Transverse colon (tissue), 4 donors: ENCODE results near the gene SELENON. TPM values are rescaled to one million over a fixed set of nuclear protein-coding genes. Genes with fewer than 3 reads are reported as not detected.

Experiments
- DNase-seq: peaks from one replicate; pipeline ENCODE4 v3.0.0-alpha.2; 2019
- H3K27ac ChIP-seq, 4 donors: fragments of 200-600 bp; sonication (generic); 2 replicates each; pipeline ENCODE4 v1.5.1; 2016 to 2018; ENCODE audit warnings: inconsistent platforms in 4 of 4
- H3K27me3 ChIP-seq: fragments of 200-600 bp; sonication (generic); 2 replicates; pipeline ENCODE4 v1.5.1; 2017; ENCODE audit warnings: inconsistent platforms
- H3K36me3 ChIP-seq, 4 donors: fragments of 200-600 bp; sonication (generic); 2 replicates each; pipeline ENCODE4 v1.5.1; 2017 to 2019; ENCODE audit warnings: inconsistent platforms in 4 of 4
- H3K4me1 ChIP-seq, 4 donors: fragments of 200-600 bp; sonication (generic); 2 replicates each; pipeline ENCODE4 v1.5.1; 2017 to 2020; ENCODE audit warnings: inconsistent platforms in 4 of 4
- H3K4me3 ChIP-seq, 4 donors: fragments of 200-600 bp; sonication (generic); 1 replicate in 1 of 4; 2 replicates in 3 of 4; pipeline versions ENCODE4 v1.5.1 to v1.6.1; 2017 to 2019; ENCODE audit warnings: inconsistent platforms in 4 of 4
- H3K9me3 ChIP-seq, 2 donors: fragments of 200-600 bp; sonication (generic); 2 replicates each; pipeline ENCODE4 v1.5.1; 2017 to 2019; ENCODE audit warnings: inconsistent platforms in 2 of 2
- EP300 ChIP-seq: sonication (generic); formaldehyde crosslinking; IDR thresholded peaks from one replicate; pipeline ENCODE4 v1.6.1; 2017; ENCODE audit warnings: antibody characterized with exemption, low read depth
- POLR2A ChIP-seq: fragments of 450-650 bp; IDR thresholded peaks from one replicate; pipeline ENCODE4 v1.6.1; 2016; ENCODE audit warnings: antibody characterized with exemption, mild to moderate bottlenecking, moderate library complexity
- POLR2AphosphoS5 ChIP-seq, 3 donors: sonication (generic); formaldehyde crosslinking; IDR thresholded peaks; one replicate each; pipeline ENCODE4 v1.6.1; 2016; ENCODE audit warnings: antibody characterized with exemption in 3 of 3
- WGBS, 2 donors: methylation state at CpG; one replicate each; pipeline ENCODE4 v1.1.5; 2018; ENCODE audit warnings: low coverage in 1 of 2; 5-methylcytosine and 5-hydroxymethylcytosine counted together
- in situ Hi-C, 4 donors: fragments of 200-750 bp; cut with MboI; loops; one replicate each; pipeline versions ENCODE4 v1.15.0 to v1.15.1; 2017; ENCODE audit warnings: low sequenced_read_pairs in 3 of 4, low pct_ligation_motif_present in 1 of 4, low pct_unique_long_range_greater_than_20kb in 1 of 4
- intact Hi-C: fragments of 100-400 bp; cut with DNase I; formaldehyde crosslinking; loops from one replicate; pipeline ENCODE4 v1.15.1; 2023; ENCODE audit warnings: low total_unique reads
- total RNA-seq, 4 donors: library from RNA; depleted of rRNA; stranded (reverse); fragments of >200 nt; gene quantifications; one replicate each; pipeline ENCODE4 v1.1.0, GENCODE V29; 2016
- TF ChIP-seq, protein P1 (sequence below), 5 experiments: fragments of 200-600 bp in 3 of 5; fragments of 450-650 bp in 2 of 5; sonication (generic) in 3 of 5; IDR thresholded peaks; 1 replicate in 2 of 5; 2 replicates in 3 of 5; pipeline ENCODE4 v1.5.1; 2016 to 2017; ENCODE audit warnings: antibody characterized with exemption in 5 of 5, inconsistent platforms in 3 of 5, mild to moderate bottlenecking in 2 of 5, moderate library complexity in 1 of 5

The SELENON gene
- total RNA-seq, 4 donors from 2014 or later = 17.1 to 68.1 (median 24.4) TPM

DNA sequence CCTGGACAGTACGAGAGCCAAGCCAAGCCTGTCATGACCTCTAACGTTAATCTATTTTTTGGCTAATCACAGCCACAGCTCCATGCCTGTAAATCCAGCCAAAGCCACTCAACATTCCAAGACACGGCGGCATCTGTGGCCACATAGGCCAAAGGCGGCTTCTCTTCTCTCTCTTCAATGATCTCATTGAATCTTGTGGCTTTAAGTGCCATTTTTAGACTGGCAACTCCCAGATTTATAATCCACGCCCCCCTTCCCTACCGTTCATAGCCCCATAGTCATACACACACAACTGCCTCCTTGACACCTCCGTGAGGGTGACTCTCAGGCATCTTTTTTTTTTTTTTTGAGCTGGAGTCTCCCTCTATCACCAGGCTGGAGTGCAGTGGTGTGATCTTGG is 5.7 kb upstream of the SELENON start:
- peaks cover 4 to 7% (median 6%) of the 10 kb centered on the region in 4 donors for H3K4me1 ChIP-seq
- DNase-seq = no peak
- no peak for TF ChIP-seq EP300
- TF ChIP-seq, protein P1, sequence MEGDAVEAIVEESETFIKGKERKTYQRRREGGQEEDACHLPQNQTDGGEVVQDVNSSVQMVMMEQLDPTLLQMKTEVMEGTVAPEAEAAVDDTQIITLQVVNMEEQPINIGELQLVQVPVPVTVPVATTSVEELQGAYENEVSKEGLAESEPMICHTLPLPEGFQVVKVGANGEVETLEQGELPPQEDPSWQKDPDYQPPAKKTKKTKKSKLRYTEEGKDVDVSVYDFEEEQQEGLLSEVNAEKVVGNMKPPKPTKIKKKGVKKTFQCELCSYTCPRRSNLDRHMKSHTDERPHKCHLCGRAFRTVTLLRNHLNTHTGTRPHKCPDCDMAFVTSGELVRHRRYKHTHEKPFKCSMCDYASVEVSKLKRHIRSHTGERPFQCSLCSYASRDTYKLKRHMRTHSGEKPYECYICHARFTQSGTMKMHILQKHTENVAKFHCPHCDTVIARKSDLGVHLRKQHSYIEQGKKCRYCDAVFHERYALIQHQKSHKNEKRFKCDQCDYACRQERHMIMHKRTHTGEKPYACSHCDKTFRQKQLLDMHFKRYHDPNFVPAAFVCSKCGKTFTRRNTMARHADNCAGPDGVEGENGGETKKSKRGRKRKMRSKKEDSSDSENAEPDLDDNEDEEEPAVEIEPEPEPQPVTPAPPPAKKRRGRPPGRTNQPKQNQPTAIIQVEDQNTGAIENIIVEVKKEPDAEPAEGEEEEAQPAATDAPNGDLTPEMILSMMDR (IDR thresholded peaks at IDR 0.05) = no peak
- no peak for TF ChIP-seq POLR2A
- TF ChIP-seq POLR2AphosphoS5 (IDR thresholded peaks at IDR 0.05) = no peak
- H3K27ac ChIP-seq = no peak overlapping the region
- H3K27me3 ChIP-seq = no peaks in the 10 kb centered on the region
- no peak overlapping the region for H3K4me3 ChIP-seq
- H3K36me3 ChIP-seq = no peaks in the 10 kb centered on the region
- WGBS, 2 donors = 72 to 74% methylated on average over 6 to 8 of the region's 8 CpGs
- H3K9me3 ChIP-seq = no peaks in the 10 kb centered on the region
- intact Hi-C loops (no loop called here), in situ Hi-C loops (loop anchor here in 3 of 4 donors (10.0 to 25.0 kb wide), 2 partner anchors 180 to 182 kb away; partner anchors contain the start of gene MAN1C1 (in 3 of the 3))

DNA sequence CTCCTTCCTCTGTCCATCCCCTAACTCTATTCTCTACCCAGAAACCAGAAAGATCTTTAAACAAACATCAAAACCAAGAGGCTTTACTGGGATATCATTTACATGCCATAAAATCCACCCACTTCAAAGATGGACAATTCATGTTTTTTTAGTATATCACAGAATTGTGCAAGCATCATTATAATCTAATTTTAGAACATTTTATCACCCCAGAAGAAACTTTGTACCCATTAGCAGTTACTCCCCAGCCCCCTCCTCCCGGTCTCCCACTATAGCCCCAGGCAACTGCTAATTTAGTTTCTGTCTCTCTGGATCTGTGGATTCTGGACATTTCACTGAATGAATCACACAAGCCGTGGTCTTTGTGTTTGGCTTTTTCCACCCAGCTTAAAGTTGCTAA is 4.8 kb upstream of the SELENON start:
- no peak for DNase-seq
- WGBS, 2 donors = 49 to 62% methylated on average over 2 of the region's 2 CpGs
- Histone ChIP-seq H3K36me3 (no peaks in the 10 kb centered on the region), H3K4me1 (peaks cover 8 to 12% (median 11%) of the 10 kb centered on the region in 4 donors), H3K9me3 (no peaks in the 10 kb centered on the region), H3K4me3 (no peak overlapping the region), H3K27me3 (no peaks in the 10 kb centered on the region), H3K27ac (no peak overlapping the region)
- intact Hi-C loops (loop anchor here (5.0 kb wide), 1 partner anchor 183 kb away; no protein-coding TSS in a partner anchor), in situ Hi-C loops (loop anchor here (5.0 to 25.0 kb wide), 3 partner anchors 180 to 183 kb away; partner anchors contain the start of gene MAN1C1 (in 3 of the 4))
- TF ChIP-seq, protein P1 (IDR thresholded peaks at IDR 0.05) = no peak
- TF ChIP-seq EP300 = no peak
- TF ChIP-seq POLR2A = no peak
- TF ChIP-seq POLR2AphosphoS5 (IDR thresholded peaks at IDR 0.05) = no peak

DNA sequence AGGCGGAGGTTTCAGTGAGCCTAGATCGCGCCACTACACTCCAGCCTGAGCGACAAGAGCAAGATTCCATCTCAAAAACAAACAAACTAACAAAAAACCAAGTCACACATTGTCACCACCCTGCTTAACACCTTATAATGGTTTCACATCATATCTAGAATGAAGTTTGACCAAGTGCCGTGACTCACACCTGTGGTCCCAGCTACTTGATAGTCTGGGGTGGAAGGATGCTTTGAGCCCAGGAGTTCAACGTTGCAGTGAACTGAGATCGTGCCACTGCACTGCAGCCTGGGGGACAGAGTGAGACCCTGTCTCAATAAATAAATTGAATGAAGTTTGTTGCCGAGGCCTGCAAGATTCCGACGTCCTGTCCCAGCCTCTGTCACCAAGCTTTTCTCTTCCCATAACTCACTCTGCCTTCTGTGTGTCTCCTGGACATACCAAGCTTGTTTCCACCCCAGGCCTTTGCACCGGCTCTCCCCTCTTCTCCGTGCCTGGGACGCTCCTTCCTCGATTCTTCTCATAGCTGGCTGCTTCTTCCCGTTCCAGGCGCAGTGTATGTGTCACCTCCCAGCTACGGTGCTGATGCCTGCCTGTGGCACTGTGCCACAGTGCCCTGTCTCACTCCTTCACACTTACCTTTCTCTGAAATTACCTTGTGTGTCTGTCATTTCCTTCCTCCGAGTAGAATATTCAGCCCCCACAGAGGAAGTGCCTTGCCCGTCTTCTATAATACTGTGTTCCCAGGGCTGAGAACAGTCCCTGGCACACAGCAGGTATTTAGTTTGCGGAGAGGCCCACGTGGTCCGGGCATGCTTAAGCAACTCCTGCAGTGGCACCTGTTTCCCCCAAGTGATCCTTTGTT is 3.8 kb upstream of the SELENON start:
- H3K27ac ChIP-seq = peak overlapping the region in 1 of 4 donors; percentile 8
- H3K4me1 ChIP-seq = peaks cover 15 to 19% (median 18%) of the 10 kb centered on the region in 4 donors
- no peak for DNase-seq
- H3K4me3 ChIP-seq = no peak overlapping the region
- in situ Hi-C loops = loop anchor here (5.0 to 25.0 kb wide), 3 partner anchors 181 to 184 kb away; partner anchors contain the start of gene MAN1C1 (in 3 of the 4)
- intact Hi-C loops = loop anchor here (5.0 kb wide), 1 partner anchor 184 kb away; no protein-coding TSS in a partner anchor
- no peaks in the 10 kb centered on the region for H3K36me3 ChIP-seq
- 71 to 84% methylated on average over 14 to 22 of the region's 22 CpGs for WGBS, 2 donors
- H3K27me3 ChIP-seq = no peaks in the 10 kb centered on the region
- no peak for TF ChIP-seq POLR2A
- TF ChIP-seq EP300 = no peak
- TF ChIP-seq POLR2AphosphoS5 (IDR thresholded peaks at IDR 0.05) = no peak
- TF ChIP-seq, protein P1 (IDR thresholded peaks at IDR 0.05) = no peak
- no peaks in the 10 kb centered on the region for H3K9me3 ChIP-seq

GRCh38 chr1:25796811-25797458 is 3.1 kb upstream of the SELENON start:
- H3K27ac ChIP-seq = peak overlapping the region in 1 of 4 donors; percentile 8
- H3K36me3 ChIP-seq = no peaks in the 10 kb centered on the region
- H3K4me1 ChIP-seq = peaks cover 17 to 23% (median 18%) of the 10 kb centered on the region in 4 donors
- no peak overlapping the region for H3K4me3 ChIP-seq
- in situ Hi-C loops = loop anchor here (5.0 to 25.0 kb wide), 3 partner anchors 182 to 185 kb away; partner anchors contain the start of gene MAN1C1 (in 3 of the 4)
- H3K9me3 ChIP-seq = no peaks in the 10 kb centered on the region
- DNase-seq = peak; percentile 90
- WGBS, 2 donors = 2 to 5% methylated on average over 11 to 19 of the region's 19 CpGs
- H3K27me3 ChIP-seq = no peaks in the 10 kb centered on the region
- TF ChIP-seq POLR2A = no peak
- TF ChIP-seq, protein P1 (IDR thresholded peaks at IDR 0.05) = peak; percentile 71 to 85 (median 75)
- intact Hi-C loops = loop anchor here (5.0 kb wide), 1 partner anchor 185 kb away; no protein-coding TSS in a partner anchor
